Nephron progenitor cell (in vitro differentiated cells): Measurements from ENCODE around the gene COPS4.

Experiments used
- DNase-seq: peaks from one replicate; pipeline ENCODE4 v3.0.0; 2021
- H3K27ac Mint-ChIP-seq: 2 replicates; pipeline ENCODE4 v1.8.0; 2021; ENCODE audit warnings: mild to moderate bottlenecking, moderate library complexity, mixed read lengths
- H3K27me3 Mint-ChIP-seq: 2 replicates; pipeline ENCODE4 v1.8.0; 2021; ENCODE audit warnings: mild to moderate bottlenecking, low read depth, mixed read lengths; ENCODE audit not compliant: poor library complexity
- H3K36me3 Mint-ChIP-seq: 2 replicates; pipeline ENCODE4 v1.8.0; 2021; ENCODE audit warnings: low read depth, mixed read lengths
- H3K4me1 Mint-ChIP-seq: 2 replicates; pipeline ENCODE4 v1.8.0; 2021; ENCODE audit warnings: mixed read lengths
- H3K4me3 Mint-ChIP-seq: 2 replicates; pipeline ENCODE4 v1.8.0; 2021; ENCODE audit warnings: mild to moderate bottlenecking, moderate library complexity, mixed read lengths
- H3K9me3 Mint-ChIP-seq: 2 replicates; pipeline ENCODE4 v1.8.0; 2021; ENCODE audit warnings: mild to moderate bottlenecking, moderate library complexity, mixed read lengths
- TF ChIP-seq, protein P1 (sequence below): fragments of 200-600 bp; sonication (generic); IDR thresholded peaks from 2 replicates; pipeline ENCODE4 v1.5.0; 2021; ENCODE audit warnings: antibody characterized with exemption

COPS4 gene

DNA sequence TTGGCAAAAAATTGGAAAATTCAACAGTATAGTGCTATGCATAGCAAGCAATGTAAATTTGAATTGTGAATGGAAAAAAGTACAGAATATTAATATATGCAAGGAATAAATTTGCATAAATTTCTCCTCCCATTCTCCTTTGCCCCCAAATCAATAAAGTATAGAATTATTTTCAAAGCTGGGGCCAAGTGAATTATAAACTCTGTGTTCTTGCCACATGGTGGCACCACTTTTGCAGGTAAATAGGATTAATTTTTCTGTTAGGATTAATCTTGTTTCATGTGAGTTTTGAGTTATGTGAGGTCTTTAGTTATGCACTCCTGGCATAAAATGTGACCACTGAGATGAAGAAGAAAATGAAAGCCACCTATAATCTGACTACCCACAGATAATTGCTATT lies 19.9 kb downstream of the COPS4 start:
- H3K9me3 Mint-ChIP-seq, result no peaks in the 10 kb centered on the region
- H3K27ac Mint-ChIP-seq, result no peak overlapping the region
- H3K27me3 Mint-ChIP-seq, result no peaks in the 10 kb centered on the region
- H3K36me3 Mint-ChIP-seq, result peaks cover 87% of the 10 kb centered on the region
- no peak overlapping the region for H3K4me3 Mint-ChIP-seq
- no peak for DNase-seq
- TF ChIP-seq, protein P1, sequence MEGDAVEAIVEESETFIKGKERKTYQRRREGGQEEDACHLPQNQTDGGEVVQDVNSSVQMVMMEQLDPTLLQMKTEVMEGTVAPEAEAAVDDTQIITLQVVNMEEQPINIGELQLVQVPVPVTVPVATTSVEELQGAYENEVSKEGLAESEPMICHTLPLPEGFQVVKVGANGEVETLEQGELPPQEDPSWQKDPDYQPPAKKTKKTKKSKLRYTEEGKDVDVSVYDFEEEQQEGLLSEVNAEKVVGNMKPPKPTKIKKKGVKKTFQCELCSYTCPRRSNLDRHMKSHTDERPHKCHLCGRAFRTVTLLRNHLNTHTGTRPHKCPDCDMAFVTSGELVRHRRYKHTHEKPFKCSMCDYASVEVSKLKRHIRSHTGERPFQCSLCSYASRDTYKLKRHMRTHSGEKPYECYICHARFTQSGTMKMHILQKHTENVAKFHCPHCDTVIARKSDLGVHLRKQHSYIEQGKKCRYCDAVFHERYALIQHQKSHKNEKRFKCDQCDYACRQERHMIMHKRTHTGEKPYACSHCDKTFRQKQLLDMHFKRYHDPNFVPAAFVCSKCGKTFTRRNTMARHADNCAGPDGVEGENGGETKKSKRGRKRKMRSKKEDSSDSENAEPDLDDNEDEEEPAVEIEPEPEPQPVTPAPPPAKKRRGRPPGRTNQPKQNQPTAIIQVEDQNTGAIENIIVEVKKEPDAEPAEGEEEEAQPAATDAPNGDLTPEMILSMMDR, result no peak
- no peaks in the 10 kb centered on the region for H3K4me1 Mint-ChIP-seq

DNA sequence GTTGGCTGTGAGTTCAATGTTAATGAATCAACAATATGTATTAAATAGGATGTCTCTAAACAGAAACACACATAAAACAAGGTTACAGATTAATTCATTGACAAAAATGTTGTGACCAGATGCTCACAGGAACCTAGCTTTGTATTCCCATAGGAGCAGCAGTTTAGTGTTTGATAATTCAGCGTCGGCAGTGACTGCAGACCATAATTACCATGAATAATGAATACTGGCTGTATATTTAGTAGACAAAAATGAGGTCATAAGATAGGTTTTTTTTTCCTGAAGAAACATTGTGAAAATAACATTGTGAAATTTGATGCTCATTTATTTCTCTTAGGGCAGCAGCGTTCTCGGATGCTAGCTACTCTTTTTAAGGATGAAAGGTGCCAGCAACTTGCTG lies 27.8 kb downstream of the COPS4 start:
- no peak overlapping the region for H3K4me3 Mint-ChIP-seq
- H3K9me3 Mint-ChIP-seq, result no peaks in the 10 kb centered on the region
- H3K36me3 Mint-ChIP-seq, result peaks cover 68% of the 10 kb centered on the region
- TF ChIP-seq, protein P1, result no peak
- no peak for DNase-seq
- no peaks in the 10 kb centered on the region for H3K4me1 Mint-ChIP-seq
- H3K27ac Mint-ChIP-seq, result peak overlapping the region; percentile 8
- H3K27me3 Mint-ChIP-seq, result no peaks in the 10 kb centered on the region

DNA sequence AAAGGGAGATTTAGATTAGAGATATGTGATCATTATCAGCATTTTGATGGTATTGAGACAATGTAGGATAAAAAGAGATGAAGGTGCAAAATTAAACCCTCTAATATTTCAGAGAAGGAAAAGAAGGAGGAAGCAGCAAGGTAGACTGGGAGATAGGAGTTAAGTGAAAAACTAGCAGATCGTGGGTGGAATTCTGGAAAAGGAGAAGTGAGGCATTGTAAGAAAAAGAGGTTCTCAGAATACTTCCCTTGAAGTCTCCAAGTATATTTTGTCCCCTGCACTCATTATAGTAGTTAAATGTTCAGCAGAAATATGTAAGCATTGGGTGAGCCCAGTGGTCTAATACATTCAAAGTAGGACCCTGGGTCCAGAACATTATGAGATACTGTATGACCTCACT lies 30.3 kb downstream of the COPS4 start:
- TF ChIP-seq, protein P1, result no peak
- Mint-ChIP-seq H3K4me1 (no peaks in the 10 kb centered on the region), H3K4me3 (no peak overlapping the region), H3K27ac (peak overlapping the region; percentile 19), H3K27me3 (no peaks in the 10 kb centered on the region), H3K36me3 (peaks cover 63% of the 10 kb centered on the region), H3K9me3 (no peaks in the 10 kb centered on the region)
- DNase-seq, result no peak

DNA sequence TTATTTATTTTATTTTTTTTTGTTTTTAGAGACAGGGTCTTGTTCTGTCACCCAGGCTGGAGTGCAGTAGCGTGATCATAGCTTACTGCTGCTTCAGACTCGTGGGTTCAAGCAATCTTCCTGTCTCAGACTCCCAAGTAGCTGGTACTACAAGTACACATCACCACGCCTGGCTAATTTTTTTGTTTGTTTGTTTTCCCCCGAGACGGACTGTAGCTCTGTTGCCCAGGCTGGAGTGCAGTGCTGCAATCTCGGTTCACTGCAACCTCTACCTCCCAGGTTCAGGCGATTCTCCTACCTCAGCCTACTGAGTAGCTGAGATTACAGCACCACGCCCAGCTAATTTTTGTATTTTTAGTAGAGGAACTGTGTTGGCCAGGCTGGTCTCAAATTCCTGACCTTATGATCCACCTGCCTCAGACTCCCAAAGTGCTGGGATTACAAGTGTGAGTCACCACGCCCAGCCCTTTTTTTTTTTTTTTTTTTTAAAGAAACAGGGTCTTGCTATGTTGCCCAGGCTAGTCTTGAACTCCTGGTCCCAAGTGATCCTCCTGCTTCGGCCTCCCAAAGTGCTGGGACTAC lies 32.2 kb downstream of the COPS4 start:
- Mint-ChIP-seq H3K9me3 (no peaks in the 10 kb centered on the region), H3K27ac (no peak overlapping the region), H3K4me3 (no peak overlapping the region), H3K4me1 (no peaks in the 10 kb centered on the region), H3K36me3 (peaks cover 56% of the 10 kb centered on the region), H3K27me3 (no peaks in the 10 kb centered on the region)
- TF ChIP-seq, protein P1, result no peak
- no peak for DNase-seq

DNA sequence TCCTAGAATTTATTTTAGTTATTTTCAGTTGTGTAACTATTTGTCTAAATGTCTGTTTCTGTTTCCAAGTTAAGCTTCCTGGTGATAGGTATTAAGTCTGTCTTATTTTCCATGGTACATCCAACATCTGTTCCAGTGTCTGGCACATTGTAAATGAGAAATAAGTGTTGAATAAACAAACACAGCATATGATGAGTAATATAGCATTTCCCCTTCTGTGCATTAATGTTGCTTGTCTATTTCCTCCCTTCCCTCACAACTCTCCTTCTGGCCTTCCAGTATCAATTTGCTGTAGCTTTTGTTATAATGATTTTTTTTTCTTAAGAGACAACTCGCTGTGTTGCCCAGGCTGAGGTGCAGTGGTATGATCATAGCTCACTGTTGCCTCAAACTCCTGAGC lies 36.1 kb downstream of the COPS4 start:
- no peak overlapping the region for H3K27ac Mint-ChIP-seq

More for the DNA sequence above, 36.1 kb downstream of the COPS4 start:
- Mint-ChIP-seq H3K4me1 (no peaks in the 10 kb centered on the region), H3K9me3 (no peaks in the 10 kb centered on the region), H3K36me3 (peaks cover 58% of the 10 kb centered on the region), H3K4me3 (no peak overlapping the region), H3K27me3 (peaks cover 3% of the 10 kb centered on the region)
- TF ChIP-seq, protein P1, result no peak
- no peak for DNase-seq
